ENCODE results near the gene PTPRE.

- TF ChIP-seq CTCF (conservative IDR thresholded peaks at IDR 0.05) (no peak), ZFX (IDR thresholded peaks at IDR 0.05) (no peak)
Measured at GRCh38 chr10:128049226-128050120, 142.6 kb downstream of the PTPRE start.

Data from C4-2B (cell line).